Brain pericyte (primary cell): ENCODE data around the gene CDH4.
"Not testable (repeated sequence)": the region's sequence is repeated elsewhere in the genome, so short reads cannot be mapped to it uniquely, and the experiment has no call there.

Experiments
- DNase-seq: peaks from one replicate; pipeline ENCODE4 v3.0.0-alpha.2; 2012; ENCODE audit warnings: low read depth, low spot score

Gene CDH4

DNA sequence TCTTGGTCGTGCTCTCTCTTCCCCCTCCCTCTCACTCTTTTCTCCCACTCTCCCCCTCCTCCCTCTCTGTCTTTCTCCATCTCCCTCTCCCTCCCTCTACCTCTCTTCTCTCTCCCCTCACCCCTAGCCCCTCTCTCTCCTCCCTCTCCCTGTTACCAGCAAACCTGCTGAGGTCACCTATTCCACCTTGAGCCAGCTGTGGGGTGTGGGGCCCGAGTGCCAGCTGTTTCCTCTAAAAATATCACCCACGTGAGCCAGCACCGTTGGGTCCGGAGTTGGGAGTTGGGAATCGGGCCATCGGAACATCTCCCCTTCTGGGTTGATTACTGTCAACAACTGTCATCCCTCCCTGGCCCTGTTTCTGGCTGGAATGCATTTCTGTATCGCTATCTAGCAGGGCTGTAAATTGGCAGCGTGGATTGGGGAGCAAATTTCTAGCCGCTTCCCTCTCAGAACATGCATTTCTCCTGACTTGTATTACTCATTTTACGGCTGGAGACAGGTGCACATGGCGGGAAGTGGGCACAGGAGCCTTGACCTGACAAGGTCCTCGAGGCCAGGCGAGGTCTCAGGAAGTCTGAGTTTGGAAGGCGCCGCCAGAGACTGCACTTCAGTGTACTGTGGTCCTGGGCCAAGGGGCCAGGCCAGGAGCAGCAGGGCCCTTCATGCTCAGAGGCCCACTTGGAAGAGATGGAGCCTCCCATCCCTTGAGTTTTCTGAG, 165.3 kb downstream of the CDH4 start:
- DNase-seq, result no peak

DNA sequence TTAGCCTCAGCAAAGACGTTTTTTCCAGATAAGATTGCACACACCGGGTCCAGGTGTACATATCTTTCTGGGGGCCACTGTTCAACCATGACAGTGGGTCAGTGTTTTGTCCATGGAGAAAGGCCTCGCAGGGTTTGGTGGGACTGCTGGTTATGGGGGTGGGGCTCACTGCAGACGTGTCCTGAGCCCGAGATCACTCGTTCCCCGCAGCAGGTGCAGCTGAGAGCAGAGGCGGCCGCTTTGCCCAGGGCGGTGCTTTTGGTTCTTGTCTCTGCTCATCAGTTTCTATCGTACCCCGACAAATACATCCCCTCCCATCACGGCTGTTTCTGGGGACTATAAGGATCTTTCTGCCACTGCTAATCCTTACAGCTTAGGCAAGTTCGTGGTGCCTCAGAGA, 166.9 kb downstream of the CDH4 start:
- DNase-seq, result no peak

DNA sequence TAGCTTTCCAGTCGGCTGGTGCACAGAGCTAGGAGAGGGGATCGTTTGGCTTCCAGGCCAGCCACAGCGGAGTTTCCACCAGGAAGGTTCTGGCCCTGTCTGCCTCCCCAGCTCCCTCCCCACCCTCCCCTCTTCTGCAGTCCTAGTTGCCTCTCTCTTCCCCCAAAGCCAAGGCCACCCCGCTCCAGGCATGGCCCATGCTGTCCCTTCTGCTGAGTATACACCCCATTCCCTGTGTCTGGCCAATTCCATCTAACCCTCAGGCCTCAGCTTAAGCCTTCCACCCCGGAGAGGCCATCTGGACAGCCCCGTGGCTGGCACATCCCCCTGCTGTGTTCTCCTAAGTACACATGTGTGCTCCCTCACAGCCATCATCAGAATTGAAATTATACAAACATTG, 167.4 kb downstream of the CDH4 start:
- no peak for DNase-seq

DNA sequence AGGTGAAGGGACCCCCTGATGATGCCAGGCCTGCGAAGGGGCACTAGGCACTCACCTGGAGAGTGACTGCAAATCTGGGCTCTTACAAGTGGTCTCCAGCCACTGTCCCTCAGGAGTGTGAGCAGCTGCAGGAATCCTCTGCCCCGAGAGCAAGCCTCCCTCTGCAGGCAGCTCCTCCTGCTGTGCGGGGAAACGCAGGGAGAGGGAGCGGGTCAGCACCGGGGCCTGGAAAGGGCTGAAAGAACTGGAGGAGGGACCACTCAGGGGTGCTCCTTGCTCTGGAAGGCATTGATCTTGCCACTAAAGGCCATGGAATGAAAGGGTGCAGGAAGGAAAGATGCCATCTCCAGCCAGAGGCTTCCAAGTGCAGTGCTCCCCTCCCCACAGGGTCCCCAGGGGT, 168.0 kb downstream of the CDH4 start:
- no peak for DNase-seq

DNA sequence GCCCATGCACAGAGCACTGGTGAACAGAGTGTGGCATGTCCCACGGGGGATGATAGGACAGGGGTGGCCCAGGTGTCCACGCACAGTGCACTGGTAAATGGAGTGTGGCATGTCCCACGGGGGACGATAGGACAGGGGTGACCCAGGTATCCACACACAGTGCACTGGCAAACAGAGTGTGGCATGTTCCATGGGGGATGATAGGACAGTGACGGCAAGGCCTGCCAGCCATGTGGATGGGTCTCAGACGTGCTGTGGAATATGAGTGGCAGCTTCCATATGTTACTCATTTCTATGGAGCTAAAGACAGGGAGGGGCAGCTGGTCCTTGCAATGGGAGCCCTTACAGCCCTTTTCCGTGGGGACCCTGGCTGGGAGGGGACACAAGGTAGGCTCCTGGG, 168.7 kb downstream of the CDH4 start:
- no peak for DNase-seq

DNA sequence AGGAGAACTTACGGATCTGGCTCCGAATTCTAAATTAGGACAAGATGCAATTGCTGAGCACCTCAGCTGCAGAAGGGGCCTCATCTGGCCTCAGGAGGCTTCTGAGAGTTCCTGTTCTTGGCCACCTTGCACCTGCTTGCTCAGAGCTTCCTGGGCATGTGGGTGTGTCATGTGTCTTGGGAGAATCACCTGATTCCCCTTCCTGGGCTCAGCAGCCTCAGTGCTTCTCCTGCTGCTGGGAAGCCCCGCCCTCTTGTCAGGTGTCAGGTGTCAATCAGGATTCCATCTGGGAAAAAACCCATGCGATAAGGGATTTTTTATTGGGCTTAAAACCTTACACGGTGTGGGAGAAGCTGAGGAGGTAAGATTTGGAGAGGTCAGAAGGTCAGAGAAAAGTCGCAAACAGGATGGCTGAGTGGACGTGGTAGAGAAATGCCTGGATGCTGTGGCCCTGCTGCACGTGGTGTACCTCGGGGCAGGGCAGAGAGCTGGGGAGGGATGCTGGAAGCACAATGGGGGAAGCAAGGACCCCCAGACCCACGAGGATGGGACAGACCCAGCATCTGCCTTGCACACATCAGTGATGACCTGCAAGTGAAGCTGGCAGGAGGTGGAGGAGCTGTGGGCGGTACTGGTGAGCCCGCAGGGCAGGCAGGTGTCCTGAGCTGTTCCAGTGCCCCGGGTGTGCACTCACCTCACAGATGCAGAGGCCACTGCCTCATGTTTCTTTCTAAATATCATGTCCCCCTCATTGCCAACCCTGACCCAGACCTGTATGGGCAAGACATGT, 170.8 kb downstream of the CDH4 start:
- DNase-seq, result no peak

DNA sequence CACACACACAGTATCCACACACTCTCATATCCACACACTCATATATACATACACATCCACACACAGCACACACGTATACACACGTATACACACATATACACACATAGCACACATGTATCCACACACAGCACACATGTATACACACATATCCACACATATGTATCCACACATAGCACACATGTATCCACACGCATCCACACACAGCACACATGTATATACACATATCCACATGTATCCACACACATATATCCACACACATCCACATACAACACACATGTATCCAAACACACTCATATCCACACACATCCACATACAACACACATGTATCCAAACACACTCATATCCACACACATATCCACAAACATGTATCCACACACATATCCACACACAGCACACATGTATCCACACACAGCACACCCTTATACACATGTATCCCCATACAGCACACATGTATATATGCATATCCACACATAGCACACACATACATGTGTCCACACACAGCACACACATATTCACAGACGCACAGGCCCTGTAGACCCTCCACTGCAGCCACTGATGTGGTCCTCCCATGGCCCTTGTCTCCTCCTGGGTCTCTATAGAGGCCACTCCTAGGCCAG, 172.1 kb downstream of the CDH4 start:
- DNase-seq, result no peak

DNA sequence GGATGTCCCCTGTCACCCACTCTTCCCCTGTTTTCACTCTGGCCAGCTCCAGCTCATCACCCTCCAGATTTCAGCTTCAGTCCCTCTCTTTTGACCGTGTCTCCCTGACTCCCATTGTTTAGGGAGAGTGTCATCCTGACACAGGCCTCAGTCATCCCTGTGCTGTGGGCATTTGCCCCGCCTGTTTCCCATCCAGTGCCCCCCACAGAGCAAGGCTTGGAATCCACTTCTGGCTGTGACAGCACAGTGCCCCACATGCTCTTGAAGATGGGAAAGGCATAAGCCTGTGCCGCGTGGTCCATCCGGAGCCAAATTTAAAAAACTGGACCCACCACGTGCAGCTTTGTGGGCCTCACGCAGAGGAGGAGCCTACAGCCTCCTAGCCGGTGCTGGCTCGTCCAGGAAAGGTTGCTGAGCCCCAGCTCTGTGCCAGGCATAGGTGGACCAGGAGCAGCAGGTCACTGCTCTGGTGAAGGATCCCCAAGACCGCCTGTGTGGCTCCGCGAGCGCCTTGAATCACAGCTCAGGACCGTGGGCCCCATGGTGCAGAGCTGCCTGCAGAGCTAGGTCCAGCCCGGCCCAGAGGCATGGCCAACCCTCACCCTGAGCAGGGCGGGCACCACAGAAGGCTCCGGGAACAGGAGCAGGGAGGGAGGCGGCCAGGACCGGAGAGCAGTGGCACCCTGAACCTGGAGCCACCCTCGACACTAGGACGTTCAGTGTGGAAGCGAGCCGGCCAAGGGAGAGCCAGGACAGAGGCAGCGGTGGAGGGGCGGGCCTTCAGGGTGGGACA, 172.8 kb downstream of the CDH4 start:
- DNase-seq, result no peak

DNA sequence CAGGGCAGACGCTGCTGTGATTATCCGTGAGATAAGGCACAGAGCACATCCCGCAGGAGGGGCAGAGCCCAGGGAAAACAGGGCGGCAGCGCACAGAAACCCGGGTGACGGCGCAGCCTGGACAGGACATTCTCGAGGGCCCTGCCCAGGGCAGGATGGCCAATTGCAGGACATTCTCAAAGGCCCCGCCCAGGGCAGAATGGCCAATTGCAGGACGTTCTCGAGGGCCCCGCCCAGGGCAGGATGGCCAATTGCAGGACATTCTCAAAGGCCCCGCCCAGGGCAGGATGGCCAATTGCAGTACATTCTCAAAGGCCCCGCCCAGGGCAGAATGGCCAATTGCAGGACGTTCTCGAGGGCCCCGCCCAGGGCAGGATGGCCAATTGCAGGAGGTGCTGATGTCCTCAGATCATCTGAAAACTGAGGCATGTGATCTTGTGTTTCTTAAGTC, 173.5 kb downstream of the CDH4 start:
- not testable (repeated sequence) for DNase-seq

DNA sequence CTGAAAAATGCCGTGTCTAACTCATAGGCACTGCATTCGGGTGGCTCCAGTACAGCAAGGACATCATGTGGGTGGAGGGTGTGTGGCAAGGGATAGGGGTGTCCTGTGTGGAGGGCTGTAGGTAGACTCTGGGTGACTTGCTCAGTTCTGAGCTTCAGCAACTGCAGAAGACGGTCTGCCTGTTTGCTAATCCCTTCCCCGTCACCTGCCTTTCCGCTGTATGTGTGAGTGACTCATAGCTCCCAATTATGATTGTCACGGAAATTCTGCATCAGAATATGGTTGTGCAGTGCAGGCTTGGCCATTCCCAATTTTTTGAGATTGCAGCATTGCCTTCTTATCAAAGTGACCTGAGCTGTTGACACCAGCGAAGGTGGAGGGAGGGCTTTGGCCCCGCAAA, 174.3 kb downstream of the CDH4 start:
- DNase-seq, result no peak

DNA sequence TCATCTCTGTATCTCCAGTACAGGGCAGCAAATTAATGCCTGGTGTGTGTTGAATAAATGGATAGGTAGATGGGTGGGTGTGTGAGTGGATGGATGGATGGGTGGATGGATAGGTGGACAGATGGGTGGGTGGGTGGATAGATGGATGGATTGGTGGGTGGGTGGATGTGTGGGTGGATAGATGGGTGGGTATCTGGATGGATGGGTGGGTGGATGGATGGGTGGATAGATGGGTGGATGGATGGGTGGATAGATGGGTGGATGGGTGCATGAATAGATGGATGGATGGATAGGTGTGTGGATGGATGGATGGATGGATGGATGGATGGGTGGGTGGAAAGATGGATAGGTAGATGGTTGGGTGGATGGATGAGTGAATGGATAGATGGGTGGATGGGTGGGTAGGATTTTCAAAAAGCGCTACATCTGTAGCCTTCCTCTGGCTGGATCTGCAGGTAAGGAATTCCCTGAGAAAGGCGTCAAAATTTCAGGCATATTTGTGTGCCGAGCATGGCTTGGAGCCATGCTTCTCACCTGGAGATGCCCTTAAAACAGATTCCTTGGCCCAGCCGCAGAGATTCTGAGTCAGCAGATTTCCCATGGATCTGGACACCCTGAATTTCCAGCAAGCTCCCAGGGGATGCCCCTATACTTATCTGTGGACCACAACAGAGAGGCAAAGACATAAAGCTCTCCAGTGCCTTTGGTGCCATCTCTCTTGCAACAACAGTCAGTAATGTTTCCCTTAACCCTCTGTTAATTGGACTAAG, 177.6 kb downstream of the CDH4 start:
- DNase-seq, result no peak

DNA sequence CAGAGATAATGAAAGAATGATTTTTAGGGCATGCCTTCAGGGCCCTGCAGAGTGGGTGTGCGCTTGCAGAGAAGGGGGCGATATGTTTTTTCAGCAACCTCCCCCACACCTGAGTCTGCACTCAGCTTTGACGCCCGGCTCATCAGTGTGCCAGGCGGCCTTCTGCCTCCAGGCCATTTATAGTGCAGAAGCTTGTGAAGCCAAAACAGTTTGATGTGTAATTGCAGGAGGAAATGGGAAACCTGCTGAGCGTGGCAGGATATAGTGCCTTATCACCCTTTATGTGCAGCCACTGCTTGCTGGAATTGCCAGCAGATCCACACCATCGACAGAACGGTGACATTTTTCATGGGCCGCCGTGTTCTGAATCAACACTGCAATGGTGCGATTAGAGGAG, 178.2 kb downstream of the CDH4 start:
- DNase-seq, result no peak

DNA sequence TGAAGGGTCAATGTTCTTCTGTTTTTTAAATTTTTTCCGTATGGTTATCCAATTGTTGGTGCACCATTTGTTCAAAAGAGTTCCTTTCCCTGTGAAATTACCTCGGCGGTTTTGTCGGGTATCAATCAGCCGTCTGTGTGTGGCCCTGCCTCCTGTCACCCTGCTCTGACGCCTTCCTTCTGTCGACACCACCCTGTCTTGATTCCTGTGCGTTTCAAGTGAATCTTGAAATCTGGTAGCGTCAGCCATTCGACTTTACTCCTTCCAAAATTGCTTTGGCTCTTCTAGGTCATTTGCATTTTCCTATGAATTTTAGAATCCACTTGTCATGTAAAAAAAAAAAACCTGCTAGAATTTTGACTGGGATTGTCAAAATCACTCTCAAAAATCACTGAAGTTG, 181.1 kb downstream of the CDH4 start:
- no peak for DNase-seq

DNA sequence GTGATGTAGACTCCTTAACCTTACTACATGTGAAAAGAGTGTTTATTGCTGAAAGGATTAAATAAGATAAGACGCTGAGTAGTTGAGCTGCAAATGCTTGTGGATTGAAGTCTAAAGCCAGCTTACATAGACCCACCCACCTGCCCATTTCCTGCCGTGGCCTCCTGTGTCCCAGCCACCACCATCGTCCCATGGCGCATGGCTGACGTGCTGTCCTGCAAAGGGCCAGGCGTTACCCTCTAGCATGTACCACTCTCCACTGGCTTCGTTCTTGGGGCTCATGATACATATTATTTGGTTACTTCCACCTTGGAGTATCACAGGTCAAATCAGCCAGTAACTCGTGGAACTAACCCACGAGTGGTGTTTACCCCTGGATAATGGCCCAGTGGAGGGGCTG, 181.8 kb downstream of the CDH4 start:
- DNase-seq, result no peak

DNA sequence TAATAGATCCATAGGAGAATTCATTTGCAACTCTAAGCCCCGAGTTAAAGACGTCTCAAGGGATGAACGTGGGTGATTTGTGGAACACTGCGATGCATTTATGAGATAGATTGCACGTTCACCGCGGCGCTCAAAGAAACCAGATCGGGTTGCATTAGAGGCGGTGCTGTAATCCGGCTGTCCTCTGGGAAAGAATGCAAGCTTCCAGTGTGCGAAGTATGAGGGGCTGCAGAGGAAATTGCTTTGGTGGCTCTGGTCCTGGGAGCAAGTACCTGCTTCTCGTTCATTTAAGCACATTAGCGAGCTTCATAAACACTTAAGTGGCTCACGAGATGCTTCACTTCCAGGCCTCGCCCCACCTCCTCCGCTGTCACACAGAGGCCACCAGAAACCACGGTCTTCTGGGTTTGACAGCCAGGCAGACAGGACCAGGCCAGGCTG, 182.3 kb downstream of the CDH4 start:
- no peak for DNase-seq

DNA sequence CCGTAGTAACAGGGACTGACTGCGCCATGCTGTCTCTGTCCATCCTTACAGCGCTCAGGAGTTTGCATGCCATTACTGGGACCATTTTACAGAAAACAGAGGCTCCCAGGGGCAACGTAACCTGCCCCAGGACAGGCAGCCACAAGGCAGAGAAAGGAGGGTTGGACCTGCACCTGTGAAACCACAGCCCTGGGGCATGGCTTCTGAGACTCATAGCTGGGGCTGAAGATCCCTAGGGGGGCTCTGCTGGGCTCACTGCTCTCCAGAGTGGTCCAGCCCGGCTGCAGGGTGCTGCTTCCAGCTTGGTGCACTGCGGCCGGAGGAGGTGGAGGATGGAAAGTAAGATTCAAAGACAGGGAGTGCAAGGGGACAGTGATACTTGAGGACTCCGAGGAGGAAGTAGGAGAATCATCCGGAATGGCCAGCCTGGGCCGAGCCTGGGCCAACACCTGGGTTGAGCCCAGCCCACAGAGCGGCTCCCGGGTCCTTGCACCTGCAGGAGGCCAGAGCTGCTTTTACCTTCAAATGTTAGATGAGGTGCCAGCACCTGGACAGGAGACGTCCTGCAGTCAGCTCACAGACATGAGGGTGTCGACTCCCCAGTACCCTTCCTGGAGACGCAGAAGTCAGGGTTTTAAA, 183.2 kb downstream of the CDH4 start:
- no peak for DNase-seq

DNA sequence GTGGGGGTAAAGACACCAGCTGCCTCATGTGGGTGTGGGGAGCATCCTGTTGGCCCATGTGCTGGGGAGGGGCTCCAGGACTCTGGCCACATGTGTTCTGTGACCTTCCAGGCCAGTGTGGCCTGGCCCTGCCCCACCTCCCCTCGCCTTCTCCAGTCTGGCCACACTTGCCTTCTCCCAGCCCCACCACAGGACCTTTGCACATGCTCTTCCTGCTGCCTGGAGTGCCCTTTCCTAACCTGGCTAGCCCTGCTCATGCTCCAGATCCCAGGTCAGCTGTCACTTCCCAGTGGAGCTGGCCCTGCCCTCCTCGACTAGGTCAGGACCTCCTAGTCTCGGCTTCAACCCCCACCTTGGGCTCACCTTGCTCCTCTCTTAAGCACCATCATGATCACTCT, 183.8 kb downstream of the CDH4 start:
- no peak for DNase-seq

DNA sequence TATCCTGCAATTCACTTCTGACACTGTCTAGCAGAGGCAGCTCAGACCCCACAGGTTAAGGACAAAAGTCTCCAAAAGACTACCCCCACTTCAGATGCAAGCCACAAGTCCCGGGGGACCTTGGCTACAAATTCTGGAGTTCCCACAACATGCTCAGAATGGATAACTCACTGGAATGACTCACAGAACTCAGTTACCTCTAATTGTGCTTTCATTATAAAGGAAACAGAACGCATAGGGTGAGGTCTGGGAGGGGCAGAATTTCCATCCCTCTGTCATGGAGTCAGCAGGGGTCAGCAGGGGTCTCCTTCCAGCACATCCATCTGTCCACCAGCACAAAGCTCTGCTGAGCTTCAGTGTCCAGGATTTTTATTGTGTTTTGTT, 184.2 kb downstream of the CDH4 start:
- no peak for DNase-seq

DNA sequence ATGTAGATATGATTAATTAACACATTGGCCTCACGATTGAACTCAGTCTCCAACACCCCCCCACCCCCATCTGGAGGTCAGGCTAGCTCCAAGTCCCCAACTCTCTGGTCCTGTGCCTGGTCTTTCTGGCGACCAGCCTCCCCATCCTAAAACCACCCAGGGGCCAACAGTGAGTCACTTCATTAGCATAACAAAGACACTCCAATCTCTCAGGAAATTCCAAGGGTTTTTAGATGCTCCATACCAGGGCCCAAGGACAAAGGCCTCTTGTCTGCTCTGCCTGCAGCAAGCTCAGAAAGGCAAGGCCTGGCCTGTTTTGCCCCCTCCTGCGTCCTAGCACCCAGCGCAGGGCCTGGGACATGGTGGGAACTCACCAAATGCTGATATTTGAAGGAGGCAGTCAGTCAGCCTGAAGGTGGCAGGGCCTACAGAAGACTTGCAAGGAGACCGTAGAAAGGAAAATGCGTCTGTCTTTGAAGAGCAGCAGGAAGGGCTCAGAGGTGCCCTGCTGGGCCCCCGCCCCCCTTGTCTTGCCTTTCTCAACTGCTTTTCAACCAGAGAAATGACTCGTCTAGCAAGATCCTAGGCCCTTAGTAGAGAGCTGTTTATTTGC, 184.7 kb downstream of the CDH4 start:
- no peak for DNase-seq
